HG03097 (cell line): ENCODE results near the gene MRPL48.

Source experiments
- ATAC-seq: cut with Tn5 transposase; IDR thresholded peaks from one replicate; pipeline ENCODE4 v1.9.1; 2021; ENCODE audit not compliant: unreplicated experiment, low FRiP score

Gene MRPL48

DNA sequence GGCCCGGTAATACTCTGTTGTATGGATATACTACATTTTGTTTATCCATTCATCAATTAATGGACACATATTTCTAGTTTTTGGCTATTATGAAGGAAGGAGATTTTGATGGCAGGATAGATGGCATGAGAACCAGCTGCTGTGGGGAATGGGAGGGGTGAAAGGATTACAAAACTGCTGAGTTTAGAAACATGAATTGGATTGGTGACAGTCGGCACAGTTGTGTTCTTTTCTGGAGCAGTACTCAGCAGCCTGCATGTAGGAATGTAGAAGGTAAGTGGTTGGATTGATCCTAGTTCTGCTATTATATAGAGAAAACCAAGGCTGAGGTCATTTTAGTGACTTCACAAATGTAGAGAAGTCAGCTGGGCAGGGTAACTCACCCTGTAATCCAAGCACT is 96.2 kb downstream of the MRPL48 start:
- no peak for ATAC-seq

DNA sequence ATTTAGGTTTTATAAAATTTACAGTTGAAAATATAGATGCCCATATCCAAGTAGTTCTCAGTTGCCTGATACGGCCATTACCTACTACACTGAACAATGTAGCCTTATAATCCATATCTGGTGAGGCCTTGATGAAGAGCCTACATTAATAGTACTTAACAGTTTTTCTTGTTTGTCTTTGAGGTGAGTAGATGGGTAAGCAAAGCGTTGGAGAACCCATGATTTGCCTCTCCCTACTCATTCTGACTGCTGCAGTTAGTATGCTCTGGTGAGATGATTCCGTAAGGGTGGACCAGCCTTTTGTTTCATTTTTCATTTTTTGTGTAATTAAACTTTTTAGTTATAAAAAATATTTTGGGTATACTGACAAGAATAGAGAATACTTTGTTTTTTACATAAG is 100.6 kb downstream of the MRPL48 start:
- no peak for ATAC-seq

DNA sequence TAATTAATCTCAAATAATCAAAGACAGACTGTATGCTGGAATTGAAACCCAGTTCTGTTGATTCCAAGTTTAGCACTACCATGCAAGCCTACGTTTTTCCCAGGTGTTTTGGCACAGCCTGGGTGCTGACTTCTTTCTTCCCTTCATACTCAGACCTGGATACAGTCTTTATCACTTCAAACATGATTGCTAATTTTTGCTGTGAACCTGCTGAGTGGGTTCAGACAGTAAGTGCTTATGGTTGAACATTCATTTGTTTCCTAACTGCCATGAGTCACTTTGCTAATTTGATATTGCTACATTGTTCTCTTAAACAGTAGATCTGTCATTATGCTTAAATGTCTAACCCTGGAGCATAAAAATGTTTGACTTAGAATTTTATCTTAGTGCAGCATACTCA is 101.3 kb downstream of the MRPL48 start:
- no peak for ATAC-seq

DNA sequence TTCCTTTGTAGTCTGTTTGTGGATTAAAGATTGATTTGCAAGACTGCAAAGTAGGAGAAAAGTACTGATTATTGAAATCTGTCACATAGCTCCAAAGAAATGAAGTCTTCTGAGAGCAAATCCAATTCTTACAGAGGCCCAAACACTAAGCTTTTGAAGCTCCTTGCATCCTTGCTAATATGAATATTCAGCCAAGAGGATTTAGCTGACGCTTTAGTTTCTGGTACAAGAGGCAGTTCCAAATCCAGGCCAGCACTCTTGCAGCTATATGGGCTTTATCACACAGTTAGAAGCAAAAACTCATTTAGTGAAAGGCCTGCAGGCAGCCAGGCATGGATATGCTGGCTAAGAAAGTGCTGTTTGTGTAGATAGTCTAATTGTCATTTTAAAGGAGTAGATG is 101.9 kb downstream of the MRPL48 start:
- no peak for ATAC-seq

DNA sequence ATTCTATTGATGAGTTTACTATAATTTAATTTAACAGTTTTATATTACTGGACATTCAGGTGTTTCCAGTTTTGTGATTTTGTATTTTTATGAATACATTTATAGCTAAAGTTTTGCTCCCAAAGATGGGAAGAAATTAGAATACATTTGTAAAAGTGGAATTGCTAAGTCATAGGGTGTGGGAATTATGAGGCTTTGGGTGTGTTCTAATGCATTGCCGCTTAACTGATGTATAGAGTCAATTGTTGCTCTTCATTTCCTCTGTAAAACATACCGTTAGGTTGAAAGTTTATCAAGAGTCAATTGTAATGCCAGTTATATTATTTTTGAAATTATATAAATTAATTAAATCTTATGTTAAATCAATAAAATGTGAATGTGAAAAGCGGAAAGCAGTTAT is 105.4 kb downstream of the MRPL48 start:
- no peak for ATAC-seq

DNA sequence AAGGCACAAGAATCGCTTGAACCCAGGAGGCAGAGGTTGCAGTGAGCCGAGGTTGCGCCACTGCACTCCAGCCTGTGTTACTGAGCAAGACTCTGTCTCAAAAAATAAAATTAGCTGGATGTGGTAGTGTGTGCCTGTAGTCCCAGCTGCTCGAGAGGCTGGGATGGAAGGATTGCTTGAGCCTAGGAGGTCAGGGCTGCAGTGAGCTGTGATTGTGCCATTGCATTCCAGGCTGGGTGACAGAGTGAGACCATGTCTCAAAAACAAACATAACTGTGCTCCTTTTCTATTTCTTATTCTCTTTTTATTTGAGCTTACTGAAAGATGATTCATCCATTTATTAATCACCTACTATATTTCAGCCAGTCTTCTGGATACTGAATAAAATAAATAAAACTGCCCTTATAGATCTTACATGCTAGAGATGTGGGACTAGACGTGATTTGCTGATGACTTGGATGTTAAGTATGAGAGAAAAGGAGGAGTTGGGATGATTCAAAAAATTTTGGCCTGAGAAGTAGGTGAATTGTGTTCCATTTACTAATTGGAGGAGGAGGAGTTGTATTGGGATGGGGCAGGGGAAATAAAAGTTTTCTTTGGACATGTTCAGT is 107.2 kb downstream of the MRPL48 start:
- no peak for ATAC-seq

DNA sequence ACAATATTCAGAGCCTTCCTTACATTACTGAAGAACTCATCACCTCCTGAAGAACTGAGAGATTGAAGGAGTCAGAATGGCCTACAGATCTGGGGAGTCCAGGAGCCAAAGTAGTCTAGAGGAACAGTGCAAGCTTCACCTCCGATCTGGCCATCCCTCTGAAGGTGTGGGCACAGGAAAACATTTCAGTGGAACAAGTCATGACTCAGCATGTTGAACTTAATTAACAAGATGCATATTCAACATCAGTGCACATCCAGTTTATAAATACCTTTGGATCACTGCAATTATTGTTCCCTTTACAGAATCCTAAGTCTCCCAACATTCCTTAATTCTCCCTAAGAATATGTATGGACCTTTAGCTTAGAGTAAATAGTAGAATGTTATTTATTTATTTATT is 114.6 kb downstream of the MRPL48 start:
- no peak for ATAC-seq

DNA sequence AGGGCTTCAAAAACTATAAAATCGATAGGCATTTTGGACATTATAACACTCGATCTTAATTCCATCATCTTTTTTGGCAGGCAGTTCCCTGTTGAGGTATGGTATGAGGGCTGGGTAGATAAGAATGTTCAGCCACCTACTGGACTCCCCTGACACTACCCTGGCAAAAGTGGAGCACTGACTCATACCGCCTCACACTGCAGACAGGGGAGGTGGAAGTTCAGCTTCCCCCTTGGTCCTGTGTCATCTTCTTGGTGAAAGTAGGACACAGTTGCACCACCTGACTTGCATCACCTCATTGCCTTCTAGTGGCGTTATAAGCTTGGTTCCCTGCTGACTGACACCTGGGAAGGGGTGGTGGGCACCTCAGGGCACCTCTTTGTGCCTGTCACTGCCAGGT is 119.5 kb downstream of the MRPL48 start:
- no peak for ATAC-seq

DNA sequence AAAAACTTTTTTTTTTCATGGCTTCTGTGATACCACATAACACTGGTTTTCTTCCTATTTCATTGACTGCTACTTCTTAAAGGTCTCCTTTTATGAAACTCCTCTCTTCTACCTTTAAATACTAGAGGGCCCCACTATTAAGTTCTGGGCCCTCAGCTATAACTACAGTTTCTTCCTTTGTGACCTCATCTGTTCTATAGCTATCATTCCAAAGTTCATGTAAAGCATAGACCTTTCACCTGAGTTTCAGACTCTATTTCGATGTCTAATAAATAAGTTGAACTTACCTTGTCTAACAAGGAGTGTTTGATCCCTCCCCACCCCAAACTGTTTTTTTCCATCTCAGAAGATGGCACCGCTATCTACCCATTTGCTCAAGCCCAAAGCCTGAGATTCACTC is 124.4 kb downstream of the MRPL48 start:
- ATAC-seq, result no peak

DNA sequence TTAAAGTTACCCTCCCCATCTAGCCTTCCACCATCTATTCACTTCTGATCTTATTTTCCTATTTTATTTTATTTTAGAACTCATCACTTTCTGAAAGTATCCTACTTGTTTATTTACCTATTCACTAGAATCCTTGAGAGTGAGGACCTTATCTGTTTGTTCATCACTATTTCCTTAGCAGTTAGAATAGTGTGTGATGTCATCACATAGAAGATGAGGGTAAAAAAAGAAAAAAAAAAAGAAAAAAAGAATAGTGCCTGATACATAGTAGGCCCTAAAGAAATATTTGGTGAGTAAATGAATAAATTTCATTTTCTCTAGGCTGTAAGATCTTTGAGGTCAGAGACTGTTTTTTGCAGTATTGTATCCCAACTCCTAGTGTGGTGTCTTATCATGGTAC is 125.8 kb downstream of the MRPL48 start:
- ATAC-seq, result no peak

DNA sequence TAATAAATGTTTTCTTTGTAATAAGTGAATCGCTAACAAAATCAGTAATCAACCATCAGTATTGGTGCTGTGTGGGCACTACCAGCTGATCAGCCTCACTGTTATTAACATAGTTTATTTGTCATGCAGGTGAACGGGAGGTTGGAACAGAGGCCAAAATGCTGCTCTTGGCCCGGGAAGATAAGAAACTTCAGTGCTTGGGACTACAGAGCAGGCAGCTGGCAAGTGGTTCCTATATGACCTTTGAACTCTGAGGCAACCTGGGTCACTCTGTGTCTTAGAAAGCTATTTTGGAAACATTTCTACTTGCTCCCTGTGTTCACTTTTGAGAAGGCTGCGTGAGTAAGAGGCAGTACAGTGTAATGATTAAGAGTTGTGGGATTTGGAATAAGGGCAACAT is 126.6 kb downstream of the MRPL48 start:
- no peak for ATAC-seq
